ENCODE measurements around the gene TAF11. TPM values are rescaled to one million over a fixed set of nuclear protein-coding genes. Genes with fewer than 3 reads are reported as not detected.
"Not testable (repeated sequence)": the region's sequence is repeated elsewhere in the genome, so short reads cannot be mapped to it uniquely, and the experiment has no call there.

TAF11 gene
- polyA plus RNA-seq, 1 donor = 41.7 TPM

DNA sequence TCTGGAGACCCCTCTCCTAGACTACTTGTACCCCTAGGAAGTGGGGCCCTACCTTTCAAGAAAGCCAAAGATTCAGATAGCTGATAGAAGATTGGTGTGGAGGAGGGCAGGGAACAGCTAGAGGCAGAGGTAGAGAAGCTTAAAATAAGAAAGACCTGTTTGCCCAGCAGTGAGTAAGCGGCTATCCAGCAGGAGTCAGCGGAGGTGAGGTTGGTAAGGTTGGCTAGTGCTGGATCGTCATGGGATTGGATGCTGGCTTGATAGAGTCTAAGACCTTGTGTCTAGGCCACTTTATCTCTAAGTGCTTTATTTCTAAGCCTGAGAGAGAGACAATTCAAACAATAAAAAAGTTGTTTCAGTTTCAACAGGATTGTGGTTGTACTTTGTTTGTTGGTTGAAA, 20.4 kb upstream of the TAF11 start:
- no peaks in the 10 kb centered on the region for H3K36me3 ChIP-seq (ENCODE audit: control insufficient read depth, insufficient read depth, low read length)
- H3K27ac ChIP-seq (ENCODE audit: low read length) = no peak overlapping the region
- WGBS (ENCODE audit: insufficient coverage, low lambda C conversion rate) = no CpG with 5 or more reads among the region's 3 CpGs
- no peaks in the 10 kb centered on the region for H3K27me3 ChIP-seq (ENCODE audit: control insufficient read depth, insufficient read depth, low read length)
- no peaks in the 10 kb centered on the region for H3K9me3 ChIP-seq (ENCODE audit: control insufficient read depth, low read depth, low read length)
- no peak for DNase-seq
- peaks cover 4% of the 10 kb centered on the region for H3K4me1 ChIP-seq (ENCODE audit: control insufficient read depth, insufficient read depth, low read length)
- H3K4me3 ChIP-seq (ENCODE audit: low read length) = no peak overlapping the region

DNA sequence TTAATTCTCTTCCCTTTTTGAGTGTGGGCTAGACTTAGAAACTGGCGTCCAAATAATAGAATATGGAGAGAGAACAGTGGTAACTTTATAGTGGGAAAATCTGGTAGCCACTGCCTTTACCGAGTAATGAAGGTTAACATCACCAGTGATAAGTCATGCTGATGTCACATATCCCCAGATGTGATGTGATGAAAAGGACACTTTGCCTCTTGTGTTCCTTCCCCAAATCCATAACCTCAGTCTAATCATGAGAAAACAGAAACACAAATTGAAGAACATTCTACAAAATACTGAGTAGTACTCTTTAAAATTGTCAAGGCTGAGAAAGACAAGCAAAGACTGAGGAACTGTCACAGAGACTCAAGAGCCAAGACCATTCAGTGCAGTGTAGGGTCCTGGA, 19.0 kb upstream of the TAF11 start:
- no CpG with 5 or more reads among the region's 2 CpGs for WGBS (ENCODE audit: insufficient coverage, low lambda C conversion rate)
- Histone ChIP-seq H3K27ac (ENCODE audit: low read length) (no peak overlapping the region), H3K9me3 (ENCODE audit: control insufficient read depth, low read depth, low read length) (no peaks in the 10 kb centered on the region), H3K4me3 (ENCODE audit: low read length) (no peak overlapping the region), H3K36me3 (ENCODE audit: control insufficient read depth, insufficient read depth, low read length) (no peaks in the 10 kb centered on the region), H3K27me3 (ENCODE audit: control insufficient read depth, insufficient read depth, low read length) (no peaks in the 10 kb centered on the region), H3K4me1 (ENCODE audit: control insufficient read depth, insufficient read depth, low read length) (peaks cover 4% of the 10 kb centered on the region)
- no peak for DNase-seq

- H3K4me3 ChIP-seq (ENCODE audit: low read length) = no peak overlapping the region
- DNase-seq = peak; percentile 74 to 83
- H3K36me3 ChIP-seq (ENCODE audit: control insufficient read depth, insufficient read depth, low read length) = peaks cover 2% of the 10 kb centered on the region
- no CpG with 5 or more reads among the region's 5 CpGs for WGBS (ENCODE audit: insufficient coverage, low lambda C conversion rate)
- H3K9me3 ChIP-seq (ENCODE audit: control insufficient read depth, low read depth, low read length) = no peaks in the 10 kb centered on the region
- H3K27me3 ChIP-seq (ENCODE audit: control insufficient read depth, insufficient read depth, low read length) = no peaks in the 10 kb centered on the region
- peak overlapping the region; percentile 67 for H3K27ac ChIP-seq (ENCODE audit: low read length)
- H3K4me1 ChIP-seq (ENCODE audit: control insufficient read depth, insufficient read depth, low read length) = peaks cover 12% of the 10 kb centered on the region
These were observed 17.3 kb upstream of the TAF11 start for GRCh38 chr6:34904990-34905613.

- peaks cover 2% of the 10 kb centered on the region for H3K36me3 ChIP-seq (ENCODE audit: control insufficient read depth, insufficient read depth, low read length)
- DNase-seq = no peak
- no peaks in the 10 kb centered on the region for H3K27me3 ChIP-seq (ENCODE audit: control insufficient read depth, insufficient read depth, low read length)
These were observed 14.1 kb upstream of the TAF11 start for GRCh38 chr6:34901930-34902329.

DNA sequence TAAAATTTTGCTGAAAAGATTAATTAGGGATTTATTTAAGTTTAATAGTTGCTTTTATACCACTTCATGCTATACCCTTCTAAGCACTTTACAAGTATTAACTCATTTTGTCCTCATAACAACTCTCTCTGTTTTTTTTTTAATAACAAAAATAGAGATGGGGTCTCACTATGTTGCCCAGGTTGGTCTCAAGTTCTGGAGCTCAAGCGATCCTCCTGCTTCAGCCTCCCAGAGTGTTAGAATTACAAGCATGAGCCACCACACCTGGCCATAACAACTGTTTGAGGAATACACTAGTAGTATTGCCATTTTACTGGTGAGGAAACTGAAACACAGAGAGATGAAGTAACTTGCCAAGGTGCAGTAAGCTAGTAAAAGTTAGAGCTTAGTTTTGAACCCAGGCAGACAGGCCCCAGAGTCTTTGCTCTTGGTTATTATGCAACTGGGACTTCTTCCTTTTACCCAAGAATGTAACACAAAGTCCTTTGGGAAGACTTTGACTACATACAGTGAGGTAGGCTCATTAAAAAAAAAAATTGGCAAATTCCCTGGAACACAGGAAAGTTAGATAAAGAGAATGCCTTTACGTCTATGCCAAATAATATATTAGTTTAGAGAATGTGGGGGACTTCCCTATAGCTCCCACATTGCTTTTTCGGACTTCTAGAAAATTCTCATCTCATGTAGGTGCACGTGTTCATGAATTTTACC, 12.6 kb upstream of the TAF11 start:
- DNase-seq = peak in 1 of 2 donors; percentile 39

More at GRCh38 chr6:34901930-34902329, 14.1 kb upstream of the TAF11 start:
- Histone ChIP-seq H3K4me1 (ENCODE audit: control insufficient read depth, insufficient read depth, low read length) (peaks cover 20% of the 10 kb centered on the region), H3K27ac (ENCODE audit: low read length) (peak overlapping the region; percentile 26), H3K4me3 (ENCODE audit: low read length) (no peak overlapping the region), H3K9me3 (ENCODE audit: control insufficient read depth, low read depth, low read length) (no peaks in the 10 kb centered on the region)
- 100% methylated on average over 5 of the region's 5 CpGs for WGBS (ENCODE audit: insufficient coverage, low lambda C conversion rate)

DNA sequence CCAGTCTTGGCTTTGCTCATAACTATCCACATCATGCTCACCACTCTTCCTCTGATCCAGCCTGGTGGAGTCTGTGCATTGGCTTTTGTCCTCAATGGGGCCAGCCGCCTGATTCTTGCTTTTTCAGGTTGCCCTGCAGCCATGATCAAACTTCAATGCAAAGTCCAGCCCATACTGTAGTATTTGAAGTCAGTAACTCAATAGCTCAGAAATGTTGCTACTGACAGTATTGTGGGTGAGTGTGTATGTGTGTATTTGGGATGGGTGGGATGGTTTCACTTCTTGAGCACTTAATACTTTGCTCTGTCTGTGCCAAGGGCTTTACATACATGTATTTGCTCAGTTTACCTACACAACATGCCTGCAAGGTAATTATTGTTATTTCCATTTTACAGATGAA, 11.9 kb upstream of the TAF11 start:
- H3K4me3 ChIP-seq (ENCODE audit: low read length); H3K36me3 ChIP-seq (ENCODE audit: control insufficient read depth, insufficient read depth, low read length); H3K9me3 ChIP-seq (ENCODE audit: control insufficient read depth, low read depth, low read length); H3K27me3 ChIP-seq (ENCODE audit: control insufficient read depth, insufficient read depth, low read length): not testable (repeated sequence)
- peak in 1 of 2 donors; percentile 39 for DNase-seq
- peak overlapping the region; percentile 83 for H3K27ac ChIP-seq (ENCODE audit: low read length)
- no CpG with 5 or more reads among the region's 1 CpG for WGBS (ENCODE audit: insufficient coverage, low lambda C conversion rate)
- H3K4me1 ChIP-seq (ENCODE audit: control insufficient read depth, insufficient read depth, low read length) = peaks cover 17% of the 10 kb centered on the region

More for the DNA sequence above, 12.6 kb upstream of the TAF11 start:
- Histone ChIP-seq H3K9me3 (ENCODE audit: control insufficient read depth, low read depth, low read length) (no peaks in the 10 kb centered on the region), H3K4me3 (ENCODE audit: low read length) (no peak overlapping the region), H3K27me3 (ENCODE audit: control insufficient read depth, insufficient read depth, low read length) (no peaks in the 10 kb centered on the region), H3K36me3 (ENCODE audit: control insufficient read depth, insufficient read depth, low read length) (peaks cover 2% of the 10 kb centered on the region), H3K4me1 (ENCODE audit: control insufficient read depth, insufficient read depth, low read length) (peaks cover 20% of the 10 kb centered on the region), H3K27ac (ENCODE audit: low read length) (peak overlapping the region; percentile 83)
- 50% methylated on average over 1 of the region's 4 CpGs for WGBS (ENCODE audit: insufficient coverage, low lambda C conversion rate)

- no peak overlapping the region for H3K27ac ChIP-seq (ENCODE audit: low read length)
- no peak overlapping the region for H3K4me3 ChIP-seq (ENCODE audit: low read length)
- H3K27me3 ChIP-seq (ENCODE audit: control insufficient read depth, insufficient read depth, low read length) = no peaks in the 10 kb centered on the region
- no peaks in the 10 kb centered on the region for H3K9me3 ChIP-seq (ENCODE audit: control insufficient read depth, low read depth, low read length)
- WGBS (ENCODE audit: insufficient coverage, low lambda C conversion rate) = no CpG with 5 or more reads among the region's 1 CpG
- no peak for DNase-seq
- peaks cover 2% of the 10 kb centered on the region for H3K36me3 ChIP-seq (ENCODE audit: control insufficient read depth, insufficient read depth, low read length)
- peaks cover 16% of the 10 kb centered on the region for H3K4me1 ChIP-seq (ENCODE audit: control insufficient read depth, insufficient read depth, low read length)
These were observed 9.9 kb upstream of the TAF11 start for GRCh38 chr6:34897716-34898115.

DNA sequence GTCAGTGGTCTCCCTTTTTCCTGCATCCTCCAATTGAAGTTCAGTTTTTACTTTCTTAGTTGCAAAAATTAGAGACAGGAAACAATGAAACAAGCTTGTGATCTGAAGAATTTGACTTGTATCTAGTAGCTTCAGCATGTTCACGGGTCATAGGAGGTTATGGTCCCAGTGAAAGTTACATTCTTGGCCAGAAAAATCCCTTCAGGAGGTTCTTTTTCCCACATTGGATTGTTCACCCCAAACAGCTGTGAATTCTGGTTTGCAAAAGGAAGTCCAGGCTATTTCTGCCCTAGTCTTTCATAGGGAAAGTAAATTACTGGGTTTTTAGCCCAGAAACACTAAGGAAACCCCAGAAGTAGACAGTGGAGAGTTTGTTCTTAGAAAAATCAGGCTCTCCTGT, 9.3 kb upstream of the TAF11 start:
- H3K4me3 ChIP-seq (ENCODE audit: low read length) = no peak overlapping the region
- DNase-seq = no peak
- peaks cover 21% of the 10 kb centered on the region for H3K4me1 ChIP-seq (ENCODE audit: control insufficient read depth, insufficient read depth, low read length)
- no CpG with 5 or more reads among the region's 1 CpG for WGBS (ENCODE audit: insufficient coverage, low lambda C conversion rate)
- no peaks in the 10 kb centered on the region for H3K27me3 ChIP-seq (ENCODE audit: control insufficient read depth, insufficient read depth, low read length)
- H3K9me3 ChIP-seq (ENCODE audit: control insufficient read depth, low read depth, low read length) = no peaks in the 10 kb centered on the region
- no peak overlapping the region for H3K27ac ChIP-seq (ENCODE audit: low read length)
- peaks cover 2% of the 10 kb centered on the region for H3K36me3 ChIP-seq (ENCODE audit: control insufficient read depth, insufficient read depth, low read length)

DNA sequence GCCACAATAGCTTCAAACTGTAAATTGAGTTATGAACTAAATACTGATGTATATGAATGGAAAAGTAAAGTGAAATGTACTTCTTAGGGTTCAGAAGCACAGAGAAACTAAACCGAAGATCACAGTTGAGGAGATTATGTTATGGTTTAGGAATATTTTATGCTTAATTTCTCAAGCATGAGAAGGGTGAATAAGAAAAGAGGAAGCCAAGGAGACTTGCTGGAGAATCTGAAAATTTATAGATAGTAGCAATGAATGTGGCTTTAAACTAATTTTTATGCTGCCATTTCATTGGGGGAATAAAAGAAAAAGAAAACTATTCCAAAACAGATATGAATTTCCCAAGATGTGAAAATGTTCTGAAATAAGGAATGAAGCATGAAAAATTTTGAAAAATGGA, 6.9 kb upstream of the TAF11 start:
- Histone ChIP-seq H3K36me3 (ENCODE audit: control insufficient read depth, insufficient read depth, low read length) (no peaks in the 10 kb centered on the region), H3K9me3 (ENCODE audit: control insufficient read depth, low read depth, low read length) (no peaks in the 10 kb centered on the region), H3K4me1 (ENCODE audit: control insufficient read depth, insufficient read depth, low read length) (peaks cover 13% of the 10 kb centered on the region), H3K27ac (ENCODE audit: low read length) (no peak overlapping the region), H3K27me3 (ENCODE audit: control insufficient read depth, insufficient read depth, low read length) (no peaks in the 10 kb centered on the region), H3K4me3 (ENCODE audit: low read length) (no peak overlapping the region)
- DNase-seq = no peak
- WGBS (ENCODE audit: insufficient coverage, low lambda C conversion rate) = 100% methylated on average over 1 of the region's 1 CpG

- Histone ChIP-seq H3K27ac (ENCODE audit: low read length) (peak overlapping the region; percentile 98), H3K4me1 (ENCODE audit: control insufficient read depth, insufficient read depth, low read length) (peaks cover 12% of the 10 kb centered on the region), H3K27me3 (ENCODE audit: control insufficient read depth, insufficient read depth, low read length) (no peaks in the 10 kb centered on the region), H3K9me3 (ENCODE audit: control insufficient read depth, low read depth, low read length) (no peaks in the 10 kb centered on the region), H3K4me3 (ENCODE audit: low read length) (no peak overlapping the region), H3K36me3 (ENCODE audit: control insufficient read depth, insufficient read depth, low read length) (no peaks in the 10 kb centered on the region)
- DNase-seq = no peak
- WGBS (ENCODE audit: insufficient coverage, low lambda C conversion rate) = 100% methylated on average over 1 of the region's 2 CpGs
These were observed 3.5 kb upstream of the TAF11 start for GRCh38 chr6:34891296-34891695.

GRCh38 chr6:34890533-34890925, 2.7 kb upstream of the TAF11 start:
- Histone ChIP-seq H3K36me3 (ENCODE audit: control insufficient read depth, insufficient read depth, low read length) (no peaks in the 10 kb centered on the region), H3K27me3 (ENCODE audit: control insufficient read depth, insufficient read depth, low read length) (no peaks in the 10 kb centered on the region), H3K4me3 (ENCODE audit: low read length) (peak overlapping the region; percentile 68), H3K27ac (ENCODE audit: low read length) (peak overlapping the region; percentile 98), H3K9me3 (ENCODE audit: control insufficient read depth, low read depth, low read length) (no peaks in the 10 kb centered on the region), H3K4me1 (ENCODE audit: control insufficient read depth, insufficient read depth, low read length) (peaks cover 12% of the 10 kb centered on the region)
- no peak for DNase-seq
- WGBS (ENCODE audit: insufficient coverage, low lambda C conversion rate) = no CpG with 5 or more reads among the region's 7 CpGs
